Kidney (tissue), 14 donors: ENCODE measurements around the gene GRAP2. TPM values are rescaled to one million over a fixed set of nuclear protein-coding genes. Genes with fewer than 3 reads are reported as not detected.
"Not testable (repeated sequence)": the region's sequence is repeated elsewhere in the genome, so short reads cannot be mapped to it uniquely, and the experiment has no call there.

Experiments used
- DNase-seq, 5 donors: peaks; one replicate each; pipeline ENCODE4 v3.0.0-alpha.2; 2013 to 2020
- FAIRE-seq: peaks from 2 replicates; lab custom pipeline; 2012; peaks lifted over from hg19 to GRCh38; lab: Jason Lieb, UNC
- H3K27ac ChIP-seq, 2 donors: one replicate each; pipeline ENCODE4 v1.7.0; 2013; ENCODE audit warnings: low read depth in 2 of 2, low read length in 2 of 2, inconsistent platforms in 1 of 2
- H3K27me3 ChIP-seq: one replicate; pipeline ENCODE4 v1.7.1; 2013; ENCODE audit warnings: low read length, inconsistent platforms; ENCODE audit not compliant: control insufficient read depth, insufficient read depth
- H3K36me3 ChIP-seq, 3 donors: one replicate each; pipeline versions ENCODE4 v1.7.0 to v1.7.1; 2013; ENCODE audit warnings: low read length in 3 of 3, control low read depth in 1 of 3, inconsistent platforms in 1 of 3; ENCODE audit not compliant: insufficient read depth in 3 of 3, control insufficient read depth in 2 of 3
- H3K4me1 ChIP-seq, 3 donors: one replicate each; pipeline versions ENCODE4 v1.7.0 to v1.7.1; 2013; ENCODE audit warnings: low read length in 3 of 3, inconsistent platforms in 1 of 3, low read depth in 1 of 3; ENCODE audit not compliant: control insufficient read depth in 2 of 3, insufficient read depth in 2 of 3
- H3K4me3 ChIP-seq, 3 donors: one replicate each; pipeline versions ENCODE4 v1.7.0 to v1.8.1; 2013; ENCODE audit warnings: low read length in 3 of 3, control low read depth in 1 of 3, inconsistent platforms in 1 of 3
- H3K9ac ChIP-seq, 3 donors: one replicate each; pipeline versions ENCODE4 v1.7.0 to v1.7.1; 2013; ENCODE audit warnings: low read length in 3 of 3, control low read depth in 1 of 3, inconsistent platforms in 1 of 3
- H3K9me3 ChIP-seq, 3 donors: one replicate each; pipeline versions ENCODE4 v1.7.0 to v1.7.1; 2013; ENCODE audit warnings: low read length in 3 of 3, control low read depth in 1 of 3, inconsistent platforms in 1 of 3; ENCODE audit not compliant: control insufficient read depth in 2 of 3, insufficient read depth in 1 of 3
- intact Hi-C: fragments of 100-400 bp; cut with DNase I; formaldehyde crosslinking; loops from one replicate; pipeline ENCODE4 v1.11.1; 2022
- polyA plus RNA-seq: library from polyadenylated mRNA; stranded (reverse); fragments of 350-450 nt; fragmentation: Illumina TruSeq; extraction: RNeasy Lipid Tissue Mini Kit (QIAGEN cat#74804); gene quantifications from one replicate; pipeline ENCODE4 v1.2.3, GENCODE V29; 2014; ENCODE audit warnings: low read depth, low replicate concordance; ENCODE audit not compliant: insufficient read depth
- total RNA-seq: library from RNA; stranded (reverse); fragmentation: NEBNext Ultra II Directional; extraction: Animal tissue kit (Norgen Biotek cat#: 25700); gene quantifications from one replicate; pipeline ENCODE4 v1.2.1, GENCODE V29; 2021
- TF ChIP-seq, protein P1 (sequence below): IDR thresholded peaks from 3 replicates; pipeline ENCODE4 v1.5.1; 2012; ENCODE audit warnings: mild to moderate bottlenecking, moderate library complexity, borderline replicate concordance; ENCODE audit not compliant: insufficient read depth; ENCODE audit errors: extremely low read depth
- donor health status: control.
- donor health status: control.
- donor health status: control.
- donor health status: control.
- donor health status: control.
- donor health status: DM: yes; HTN: yes; CAD: no.
- donor health status: Normal renal cell carcinoma (clear cell type).

Gene GRAP2
- total and polyA plus RNA-seq, 2 donors from 2014 or later: 0.73 to 9.7 TPM

DNA sequence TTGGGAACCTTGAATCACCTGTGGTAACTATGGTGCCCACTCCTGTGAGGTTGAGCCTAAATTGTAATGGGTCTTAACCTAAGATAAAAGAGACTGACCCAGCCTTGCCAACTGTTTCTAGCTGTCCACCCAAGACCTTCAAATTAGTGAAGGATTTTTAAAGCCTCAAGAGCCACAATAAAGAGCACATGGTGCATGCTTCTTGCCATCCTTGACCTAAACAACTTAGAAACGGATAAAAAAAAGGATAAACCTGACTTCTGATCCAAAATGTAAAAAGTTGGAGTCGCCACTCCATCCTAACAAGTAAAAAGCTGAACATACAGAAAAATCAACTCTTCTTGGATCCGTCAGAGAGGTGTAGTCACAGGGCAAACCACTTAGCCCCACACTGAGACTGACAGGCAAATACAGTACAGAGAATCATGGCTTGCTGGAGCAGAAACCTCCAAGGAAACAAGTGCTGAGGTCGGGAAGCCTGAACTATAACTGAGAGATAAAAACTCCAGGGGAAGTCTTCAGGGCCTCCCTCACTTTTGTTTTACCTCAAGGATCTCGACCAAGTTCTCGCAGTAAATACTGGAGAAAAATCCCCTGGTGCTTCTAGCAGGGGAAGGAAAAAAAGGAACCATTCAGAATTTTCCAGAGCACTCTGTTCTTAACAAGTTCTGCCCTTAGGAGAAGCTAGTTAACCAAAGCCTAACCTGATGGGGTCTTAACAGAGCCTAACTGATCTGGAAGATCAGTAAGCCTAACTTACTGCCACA lies 23.6 kb upstream of the GRAP2 start:
- no peaks in the 10 kb centered on the region for H3K27me3 ChIP-seq
- H3K4me3 ChIP-seq: no peak overlapping the region
- H3K4me1 ChIP-seq: no peaks in the 10 kb centered on the region
- H3K36me3 ChIP-seq: no peaks in the 10 kb centered on the region
- TF ChIP-seq, protein P1, sequence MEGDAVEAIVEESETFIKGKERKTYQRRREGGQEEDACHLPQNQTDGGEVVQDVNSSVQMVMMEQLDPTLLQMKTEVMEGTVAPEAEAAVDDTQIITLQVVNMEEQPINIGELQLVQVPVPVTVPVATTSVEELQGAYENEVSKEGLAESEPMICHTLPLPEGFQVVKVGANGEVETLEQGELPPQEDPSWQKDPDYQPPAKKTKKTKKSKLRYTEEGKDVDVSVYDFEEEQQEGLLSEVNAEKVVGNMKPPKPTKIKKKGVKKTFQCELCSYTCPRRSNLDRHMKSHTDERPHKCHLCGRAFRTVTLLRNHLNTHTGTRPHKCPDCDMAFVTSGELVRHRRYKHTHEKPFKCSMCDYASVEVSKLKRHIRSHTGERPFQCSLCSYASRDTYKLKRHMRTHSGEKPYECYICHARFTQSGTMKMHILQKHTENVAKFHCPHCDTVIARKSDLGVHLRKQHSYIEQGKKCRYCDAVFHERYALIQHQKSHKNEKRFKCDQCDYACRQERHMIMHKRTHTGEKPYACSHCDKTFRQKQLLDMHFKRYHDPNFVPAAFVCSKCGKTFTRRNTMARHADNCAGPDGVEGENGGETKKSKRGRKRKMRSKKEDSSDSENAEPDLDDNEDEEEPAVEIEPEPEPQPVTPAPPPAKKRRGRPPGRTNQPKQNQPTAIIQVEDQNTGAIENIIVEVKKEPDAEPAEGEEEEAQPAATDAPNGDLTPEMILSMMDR: no peak
- no peak for DNase-seq
- no peaks in the 10 kb centered on the region for H3K9me3 ChIP-seq
- no peak overlapping the region for H3K27ac ChIP-seq
- FAIRE-seq: no peak
- H3K9ac ChIP-seq: no peak overlapping the region
- intact Hi-C loops: no loop called here

DNA sequence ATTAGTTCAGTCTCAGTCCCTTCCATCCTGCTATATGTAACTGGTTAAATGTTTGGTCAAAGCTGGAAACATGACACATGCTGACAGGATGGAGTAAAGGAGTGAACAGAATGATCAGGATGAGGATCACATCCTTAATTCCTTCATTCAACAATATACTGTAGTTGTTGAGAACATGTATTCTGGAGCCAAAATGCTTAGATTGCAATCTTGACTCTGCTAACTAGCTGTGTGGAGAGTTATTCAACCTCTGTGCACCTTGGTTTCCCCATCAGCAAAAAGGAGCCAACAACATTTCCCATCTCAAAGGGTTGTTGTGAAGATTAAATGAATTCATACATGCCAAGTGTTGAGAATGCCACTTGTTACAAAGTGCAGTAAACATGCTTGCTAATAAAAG lies 20.2 kb upstream of the GRAP2 start:
- Histone ChIP-seq H3K27me3 (no peaks in the 10 kb centered on the region), H3K27ac (no peak overlapping the region), H3K9ac (no peak overlapping the region), H3K9me3 (no peaks in the 10 kb centered on the region), H3K36me3 (no peaks in the 10 kb centered on the region), H3K4me3 (no peak overlapping the region), H3K4me1 (no peaks in the 10 kb centered on the region)
- TF ChIP-seq, protein P1: no peak
- DNase-seq (no peak), FAIRE-seq (no peak)
- intact Hi-C loops: no loop called here

DNA sequence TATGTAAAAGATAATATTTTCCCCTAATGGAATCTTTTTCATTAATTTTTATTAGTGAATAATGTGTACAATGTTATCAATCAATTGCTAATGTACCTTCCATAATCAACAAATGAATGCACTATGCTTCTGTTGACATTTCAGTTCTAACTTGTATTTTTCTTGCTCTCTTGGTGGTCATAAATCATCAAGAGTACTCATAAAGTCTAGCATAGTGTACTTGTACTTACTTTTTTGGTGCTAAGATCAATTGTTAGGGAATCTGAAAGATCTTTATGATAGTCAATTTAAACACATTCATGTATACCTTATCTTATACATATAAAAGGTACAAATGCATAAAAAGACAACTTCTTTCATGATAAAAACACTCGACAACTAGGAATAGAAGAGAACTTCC lies 17.8 kb upstream of the GRAP2 start:
- no peak for FAIRE-seq
- H3K9ac ChIP-seq: no peak overlapping the region
- H3K4me3 ChIP-seq: no peak overlapping the region
- no peaks in the 10 kb centered on the region for H3K4me1 ChIP-seq
- TF ChIP-seq, protein P1: no peak
- H3K27ac ChIP-seq: no peak overlapping the region
- no peaks in the 10 kb centered on the region for H3K36me3 ChIP-seq
- H3K27me3 ChIP-seq: no peaks in the 10 kb centered on the region
- DNase-seq: no peak
- intact Hi-C loops: no loop called here
- H3K9me3 ChIP-seq: no peaks in the 10 kb centered on the region

- H3K9me3 ChIP-seq, intact Hi-C loops, H3K4me1 ChIP-seq, H3K36me3 ChIP-seq, H3K27me3 ChIP-seq, H3K9ac ChIP-seq, H3K27ac ChIP-seq, DNase-seq, H3K4me3 ChIP-seq, FAIRE-seq: not testable (repeated sequence)
Measured at GRCh38 chr22:39889924-39890323, 11.0 kb upstream of the GRAP2 start.
